ENCODE results near the gene TSHZ2.
"Not testable (repeated sequence)": the region's sequence is repeated elsewhere in the genome, so short reads cannot be mapped to it uniquely, and the experiment has no call there.

TSHZ2 gene

DNA sequence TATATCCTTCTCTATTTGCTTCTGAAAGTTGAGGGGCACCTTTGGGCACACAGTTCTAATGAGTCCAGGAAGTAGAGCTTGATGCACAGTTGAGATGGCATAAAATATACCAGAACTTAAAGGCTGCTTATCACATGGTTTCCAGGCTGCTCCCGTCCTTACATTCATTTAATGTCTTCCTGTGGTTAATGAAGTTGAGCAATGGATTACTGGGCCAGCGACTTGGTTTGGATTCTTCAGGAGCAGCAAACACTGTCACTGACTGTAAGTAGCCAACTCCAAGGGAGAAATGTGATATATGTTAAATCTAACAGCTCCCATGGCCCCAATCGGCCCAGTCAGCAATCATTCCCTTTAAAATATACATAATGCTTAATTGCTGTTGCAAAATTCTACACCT lies 9.0 kb upstream of the TSHZ2 start:
- TF ChIP-seq ZNF274 (IDR thresholded peaks at IDR 0.05; ENCODE audit: low read depth, low read length), result no peak
- no peak for TF ChIP-seq YY1 (IDR thresholded peaks at IDR 0.05; ENCODE audit: insufficient read depth, insufficient read length)
- no peak for TF ChIP-seq SUZ12 (IDR thresholded peaks at IDR 0.05; ENCODE audit: extremely low read depth, insufficient read depth, insufficient read length)
- Histone ChIP-seq H3K36me3 (ENCODE audit: insufficient read depth, insufficient read length, low read length) (no peaks in the 10 kb centered on the region), H3K4me3 (ENCODE audit: insufficient read length, low read depth) (no peak overlapping the region), H3K9me3 (ENCODE audit: insufficient read depth, low read length) (no peaks in the 10 kb centered on the region), H3K9ac (ENCODE audit: insufficient read length, low read depth) (no peak overlapping the region), H3K4me1 (ENCODE audit: insufficient read depth, insufficient read length) (no peaks in the 10 kb centered on the region), H3K27me3 (ENCODE audit: insufficient read depth, insufficient read length) (no peaks in the 10 kb centered on the region)
- no peak for DNase-seq (ENCODE audit: low read depth, low spot score)

DNA sequence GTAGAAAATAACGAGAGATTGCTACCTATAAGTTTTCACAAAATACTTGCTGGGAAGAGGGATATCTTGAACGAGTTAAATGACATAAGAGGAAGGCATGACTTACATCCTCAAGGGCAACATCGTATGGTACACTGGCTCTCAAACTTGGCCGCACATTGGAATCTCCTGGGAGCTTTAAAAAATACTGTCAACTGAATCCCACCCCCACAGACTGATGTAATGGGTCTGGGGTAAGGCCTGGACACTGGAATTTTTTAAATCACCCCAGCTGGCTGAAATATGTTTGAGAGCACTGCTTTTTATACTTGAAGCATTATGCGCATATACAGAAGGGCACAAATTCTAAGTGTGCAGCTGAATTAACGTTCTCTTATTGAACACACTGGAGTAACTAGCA lies 8.0 kb upstream of the TSHZ2 start:
- Histone ChIP-seq H3K9ac (ENCODE audit: insufficient read length, low read depth) (no peak overlapping the region), H3K9me3 (ENCODE audit: insufficient read depth, low read length) (no peaks in the 10 kb centered on the region), H3K27me3 (ENCODE audit: insufficient read depth, insufficient read length) (no peaks in the 10 kb centered on the region), H3K4me3 (ENCODE audit: insufficient read length, low read depth) (no peak overlapping the region), H3K4me1 (ENCODE audit: insufficient read depth, insufficient read length) (no peaks in the 10 kb centered on the region), H3K36me3 (ENCODE audit: insufficient read depth, insufficient read length, low read length) (no peaks in the 10 kb centered on the region)
- no peak for DNase-seq (ENCODE audit: low read depth, low spot score)
- TF ChIP-seq YY1 (IDR thresholded peaks at IDR 0.05; ENCODE audit: insufficient read depth, insufficient read length) (no peak), SUZ12 (IDR thresholded peaks at IDR 0.05; ENCODE audit: extremely low read depth, insufficient read depth, insufficient read length) (no peak)

DNA sequence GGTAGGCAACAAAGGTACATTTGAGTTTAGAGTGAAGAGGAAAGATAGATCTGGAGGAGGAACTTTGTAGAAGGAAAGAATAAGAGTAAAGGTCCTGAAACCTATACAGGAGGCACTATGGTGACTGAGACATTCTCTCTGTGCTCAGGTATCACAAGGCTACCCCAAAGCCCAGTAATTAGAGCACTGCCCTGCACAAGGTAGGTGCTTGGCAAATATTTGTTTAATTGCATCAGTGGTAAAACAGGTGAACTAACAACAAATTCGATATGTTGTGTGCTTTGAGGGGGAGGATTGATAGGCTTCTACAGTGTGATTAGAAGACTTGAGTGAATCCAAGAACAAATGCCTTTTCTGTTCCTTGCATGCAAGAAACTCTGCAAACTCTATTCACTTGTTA lies 6.8 kb upstream of the TSHZ2 start:
- Histone ChIP-seq H3K4me1 (ENCODE audit: insufficient read depth, insufficient read length) (no peaks in the 10 kb centered on the region), H3K4me3 (ENCODE audit: insufficient read length, low read depth) (no peak overlapping the region), H3K27me3 (ENCODE audit: insufficient read depth, insufficient read length) (no peaks in the 10 kb centered on the region), H3K9ac (ENCODE audit: insufficient read length, low read depth) (no peak overlapping the region), H3K9me3 (ENCODE audit: insufficient read depth, low read length) (no peaks in the 10 kb centered on the region), H3K36me3 (ENCODE audit: insufficient read depth, insufficient read length, low read length) (no peaks in the 10 kb centered on the region)
- no peak for TF ChIP-seq YY1 (IDR thresholded peaks at IDR 0.05; ENCODE audit: insufficient read depth, insufficient read length)
- TF ChIP-seq SUZ12 (IDR thresholded peaks at IDR 0.05; ENCODE audit: extremely low read depth, insufficient read depth, insufficient read length), result no peak
- TF ChIP-seq ZNF274 (IDR thresholded peaks at IDR 0.05; ENCODE audit: low read depth, low read length), result no peak
- no peak for DNase-seq (ENCODE audit: low read depth, low spot score)

DNA sequence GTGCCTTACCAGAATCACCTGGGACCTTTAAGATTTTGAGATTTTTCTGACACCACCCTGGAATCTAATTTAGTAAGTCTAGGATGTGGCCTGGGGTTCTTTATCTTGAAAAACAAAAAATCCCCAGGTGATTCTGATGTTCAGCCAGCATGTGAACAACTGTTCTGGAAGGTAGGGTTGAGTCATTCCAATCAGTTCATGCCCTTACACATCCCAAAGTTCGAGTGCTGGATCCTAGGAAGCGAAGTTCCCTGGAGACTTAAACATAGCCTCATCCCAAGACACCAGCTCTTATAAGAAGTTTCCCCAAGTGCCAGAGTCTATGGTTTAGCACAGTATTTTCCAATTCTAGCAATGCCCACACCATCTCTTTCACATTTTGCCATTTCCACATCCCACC lies 6.3 kb upstream of the TSHZ2 start:
- Histone ChIP-seq H3K4me1 (ENCODE audit: insufficient read depth, insufficient read length) (no peaks in the 10 kb centered on the region), H3K36me3 (ENCODE audit: insufficient read depth, insufficient read length, low read length) (no peaks in the 10 kb centered on the region), H3K9ac (ENCODE audit: insufficient read length, low read depth) (no peak overlapping the region), H3K4me3 (ENCODE audit: insufficient read length, low read depth) (no peak overlapping the region), H3K9me3 (ENCODE audit: insufficient read depth, low read length) (no peaks in the 10 kb centered on the region), H3K27me3 (ENCODE audit: insufficient read depth, insufficient read length) (no peaks in the 10 kb centered on the region)
- TF ChIP-seq YY1 (IDR thresholded peaks at IDR 0.05; ENCODE audit: insufficient read depth, insufficient read length) (no peak), SUZ12 (IDR thresholded peaks at IDR 0.05; ENCODE audit: extremely low read depth, insufficient read depth, insufficient read length) (no peak), ZNF274 (IDR thresholded peaks at IDR 0.05; ENCODE audit: low read depth, low read length) (no peak)
- DNase-seq (ENCODE audit: low read depth, low spot score), result no peak

DNA sequence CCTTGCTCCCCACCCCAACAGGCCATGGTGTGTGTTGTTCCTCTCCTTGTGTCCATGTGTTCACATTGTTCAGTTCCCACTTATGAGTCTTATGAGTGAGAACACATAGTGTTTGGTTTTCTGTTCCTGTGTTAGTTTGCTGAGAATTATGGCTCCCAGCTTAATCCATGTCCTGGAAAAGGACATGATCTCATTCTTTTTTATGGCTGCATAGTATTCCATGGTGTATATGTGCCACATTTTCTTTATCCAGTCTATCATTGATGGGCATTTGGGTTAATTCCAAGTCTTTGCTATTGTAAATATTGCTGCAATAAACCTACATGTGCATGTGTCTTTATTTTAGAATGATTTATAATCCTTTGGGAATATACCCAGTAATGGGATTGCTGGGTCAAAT lies 5.6 kb upstream of the TSHZ2 start:
- not testable (repeated sequence) for H3K9me3 ChIP-seq (ENCODE audit: insufficient read depth, low read length); H3K9ac ChIP-seq (ENCODE audit: insufficient read length, low read depth)

DNA sequence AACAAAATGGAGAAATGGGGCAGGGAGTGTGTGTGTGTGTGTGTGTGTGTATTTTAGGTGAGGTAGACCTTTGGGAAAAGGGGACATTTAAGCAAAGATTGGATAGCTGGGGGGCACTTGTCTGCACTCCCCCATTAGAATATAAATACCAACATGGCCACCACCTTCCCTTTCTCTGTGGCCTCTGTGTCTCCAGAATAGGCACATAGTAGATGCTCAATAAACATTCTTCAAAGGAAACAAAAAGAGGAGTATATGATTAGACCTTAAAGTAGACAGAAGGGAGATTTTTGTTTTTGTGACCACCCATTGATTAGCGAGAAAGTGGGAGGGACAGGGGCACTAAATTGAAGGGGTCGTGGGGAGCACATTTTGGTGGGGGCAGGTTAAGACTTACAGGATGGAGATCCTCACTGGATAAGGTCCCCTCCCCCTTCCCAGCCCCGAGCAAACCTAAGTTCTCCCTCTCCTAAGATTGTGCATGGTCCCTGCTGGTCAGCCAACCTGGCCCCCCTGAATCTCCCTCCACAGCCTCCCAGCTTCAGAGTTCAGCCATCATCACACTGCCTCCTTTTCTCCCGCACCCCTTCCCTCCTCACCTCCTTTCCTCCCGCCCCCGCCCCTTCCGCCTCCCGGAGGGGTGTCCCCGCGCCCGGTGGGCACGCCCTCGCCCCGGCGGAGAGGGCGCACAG lies 514 bp upstream of the TSHZ2 start:
- H3K27me3 ChIP-seq (ENCODE audit: insufficient read depth, insufficient read length), result peaks cover 32% of the 10 kb centered on the region
- no peaks in the 10 kb centered on the region for H3K36me3 ChIP-seq (ENCODE audit: insufficient read depth, insufficient read length, low read length)
- TF ChIP-seq SUZ12 (IDR thresholded peaks at IDR 0.05; ENCODE audit: extremely low read depth, insufficient read depth, insufficient read length), result no peak
- no peak for TF ChIP-seq YY1 (IDR thresholded peaks at IDR 0.05; ENCODE audit: insufficient read depth, insufficient read length)
- no peak for TF ChIP-seq ZNF274 (IDR thresholded peaks at IDR 0.05; ENCODE audit: low read depth, low read length)
- H3K4me1 ChIP-seq (ENCODE audit: insufficient read depth, insufficient read length), result no peaks in the 10 kb centered on the region
- no peak for DNase-seq (ENCODE audit: low read depth, low spot score)
- H3K4me3 ChIP-seq (ENCODE audit: insufficient read length, low read depth), result peak overlapping the region; percentile 90
- no peaks in the 10 kb centered on the region for H3K9me3 ChIP-seq (ENCODE audit: insufficient read depth, low read length)
- H3K9ac ChIP-seq (ENCODE audit: insufficient read length, low read depth), result peak overlapping the region; percentile 37

More for the DNA sequence above, 5.6 kb upstream of the TSHZ2 start:
- H3K36me3 ChIP-seq (ENCODE audit: insufficient read depth, insufficient read length, low read length); H3K4me1 ChIP-seq (ENCODE audit: insufficient read depth, insufficient read length); H3K4me3 ChIP-seq (ENCODE audit: insufficient read length, low read depth); H3K27me3 ChIP-seq (ENCODE audit: insufficient read depth, insufficient read length); DNase-seq (ENCODE audit: low read depth, low spot score): not testable (repeated sequence)

DNA sequence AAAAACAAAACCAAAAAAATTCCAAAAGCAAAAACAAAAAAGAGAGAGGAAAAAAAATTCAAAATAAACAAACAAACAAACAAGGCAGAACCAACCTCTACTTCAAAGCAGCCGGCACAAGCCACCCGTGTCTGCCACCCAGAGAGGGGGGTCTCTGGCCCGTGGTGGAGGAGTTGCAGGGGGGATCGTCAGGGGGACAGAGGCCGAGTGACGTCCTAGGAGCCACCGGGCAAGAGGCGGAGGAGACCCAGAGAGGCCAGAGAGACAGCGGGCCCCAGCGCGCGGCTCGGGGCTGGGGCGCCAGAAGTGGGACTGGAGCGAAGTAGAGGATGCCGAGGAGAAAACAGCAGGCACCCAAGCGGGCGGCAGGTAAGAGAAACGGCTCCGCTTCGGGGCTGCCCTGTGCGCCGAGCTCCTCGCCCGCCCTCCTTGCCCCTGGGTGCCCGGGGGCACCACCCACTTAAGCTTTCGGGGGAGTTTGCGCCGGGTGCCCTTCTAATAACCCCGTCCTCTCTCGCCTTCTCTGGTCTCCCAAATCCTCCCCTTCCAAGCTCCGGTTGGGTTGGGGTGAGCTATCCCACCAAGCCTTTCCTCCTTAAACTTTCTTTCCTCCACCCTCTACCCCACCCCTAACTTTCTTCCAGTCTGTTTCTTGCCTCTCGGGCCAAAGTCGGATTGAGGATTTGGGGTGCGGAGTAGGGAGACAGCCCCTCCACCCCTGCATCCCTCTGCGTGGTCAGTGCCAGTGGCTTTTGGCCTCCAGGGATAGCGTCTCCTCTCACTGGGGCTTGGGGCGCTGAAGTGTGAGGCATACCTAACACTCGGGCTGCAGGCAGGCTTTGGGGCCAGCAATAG lies 1.0 kb downstream of the TSHZ2 start:
- Histone ChIP-seq H3K27me3 (ENCODE audit: insufficient read depth, insufficient read length) (peaks cover 32% of the 10 kb centered on the region), H3K4me3 (ENCODE audit: insufficient read length, low read depth) (peak overlapping the region; percentile 90), H3K9me3 (ENCODE audit: insufficient read depth, low read length) (no peaks in the 10 kb centered on the region), H3K4me1 (ENCODE audit: insufficient read depth, insufficient read length) (no peaks in the 10 kb centered on the region), H3K9ac (ENCODE audit: insufficient read length, low read depth) (peak overlapping the region; percentile 78), H3K36me3 (ENCODE audit: insufficient read depth, insufficient read length, low read length) (no peaks in the 10 kb centered on the region)
- no peak for DNase-seq (ENCODE audit: low read depth, low spot score)
- TF ChIP-seq ZNF274 (IDR thresholded peaks at IDR 0.05; ENCODE audit: low read depth, low read length) (no peak), SUZ12 (IDR thresholded peaks at IDR 0.05; ENCODE audit: extremely low read depth, insufficient read depth, insufficient read length) (no peak), YY1 (IDR thresholded peaks at IDR 0.05; ENCODE audit: insufficient read depth, insufficient read length) (no peak)

Data from NT2/D1 (cell line).